Measurements from ENCODE around the gene WDR82. TPM values are rescaled to one million over a fixed set of nuclear protein-coding genes. Genes with fewer than 3 reads are reported as not detected.
"Not testable (repeated sequence)": the region's sequence is repeated elsewhere in the genome, so short reads cannot be mapped to it uniquely, and the experiment has no call there.

The WDR82 gene
- total RNA-seq, 1 donor from 2014 or later: 62.3 TPM

DNA sequence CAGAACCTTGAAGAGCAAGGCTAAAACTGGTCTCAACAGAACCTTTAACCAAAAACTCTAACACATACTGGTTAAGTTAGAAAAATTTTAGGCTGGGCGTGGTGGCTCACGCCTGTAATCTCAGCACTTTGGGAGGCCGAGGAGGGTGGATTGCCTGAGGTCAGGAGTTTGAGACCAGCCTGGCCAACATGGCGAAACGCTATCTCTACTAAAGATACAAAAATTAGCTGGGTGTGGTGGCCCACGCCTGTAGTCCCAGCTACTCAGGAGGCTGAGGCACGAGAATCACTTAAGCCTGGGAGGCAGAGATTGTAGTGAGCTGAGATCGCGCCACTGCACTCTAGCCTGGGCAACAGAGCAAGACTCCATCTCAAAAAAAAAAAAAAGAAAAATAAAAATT, 6.3 kb downstream of the WDR82 start:
- intact Hi-C loops (cut with DNase I); DNase-seq (ENCODE audit: missing footprints); ATAC-seq: not testable (repeated sequence)

DNA sequence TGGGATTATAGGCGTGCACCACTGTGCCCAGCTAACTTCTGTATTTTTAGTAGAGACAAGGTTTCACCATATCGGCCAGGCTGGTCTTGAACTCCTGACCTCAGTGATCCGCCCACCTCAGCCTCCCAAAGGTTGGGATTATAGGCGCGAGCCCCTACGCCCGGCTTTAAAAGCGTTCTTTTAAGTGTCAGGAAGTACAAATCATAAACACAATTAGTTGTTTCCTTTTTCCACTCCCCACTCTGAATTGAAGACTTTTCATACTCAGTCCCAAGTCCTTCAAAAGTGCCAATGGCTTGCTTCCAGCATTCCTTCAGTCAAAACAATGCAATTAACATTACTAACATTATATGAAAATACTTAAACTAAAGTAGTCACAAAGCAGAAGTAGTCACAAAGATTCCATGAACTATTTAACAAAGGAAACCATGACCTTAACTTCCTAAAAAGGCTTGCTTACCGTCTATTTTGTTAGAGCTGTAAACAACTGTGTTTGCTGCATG, 8.1 kb downstream of the WDR82 start:
- DNase-seq (ENCODE audit: missing footprints) (no peak), ATAC-seq (peak; percentile 18)
- intact Hi-C loops (cut with DNase I): no loop called here

DNA sequence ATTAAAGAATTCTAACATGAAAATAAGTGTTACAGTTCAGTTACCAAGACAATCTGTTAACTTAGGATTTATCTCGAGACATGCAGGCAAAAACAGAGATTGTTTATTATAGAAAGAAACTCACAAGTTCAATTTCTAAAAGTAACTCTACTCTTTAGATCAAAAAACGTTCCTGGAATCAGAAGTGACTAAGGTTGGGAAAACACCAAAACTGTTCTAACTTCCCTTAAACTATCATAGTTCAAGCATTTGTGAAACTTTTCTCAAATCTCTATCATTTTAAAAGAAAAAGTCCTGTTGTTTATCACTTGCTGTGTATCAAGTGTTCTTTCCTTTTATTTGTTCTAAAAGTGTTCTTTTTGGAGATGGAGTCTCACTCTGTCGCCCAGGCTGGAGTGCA, 8.7 kb downstream of the WDR82 start:
- DNase-seq (ENCODE audit: missing footprints): no peak
- ATAC-seq: no peak
- intact Hi-C loops (cut with DNase I): no loop called here

GRCh38 chr3:52268036-52268435, 10.4 kb downstream of the WDR82 start:
- intact Hi-C loops (cut with DNase I): no loop called here
- DNase-seq (ENCODE audit: missing footprints) (no peak), ATAC-seq (no peak)

GRCh38 chr3:52265387-52265786, 13.1 kb downstream of the WDR82 start:
- no peak for ATAC-seq
- intact Hi-C loops (cut with DNase I): no loop called here
- no peak for DNase-seq (ENCODE audit: missing footprints)

DNA sequence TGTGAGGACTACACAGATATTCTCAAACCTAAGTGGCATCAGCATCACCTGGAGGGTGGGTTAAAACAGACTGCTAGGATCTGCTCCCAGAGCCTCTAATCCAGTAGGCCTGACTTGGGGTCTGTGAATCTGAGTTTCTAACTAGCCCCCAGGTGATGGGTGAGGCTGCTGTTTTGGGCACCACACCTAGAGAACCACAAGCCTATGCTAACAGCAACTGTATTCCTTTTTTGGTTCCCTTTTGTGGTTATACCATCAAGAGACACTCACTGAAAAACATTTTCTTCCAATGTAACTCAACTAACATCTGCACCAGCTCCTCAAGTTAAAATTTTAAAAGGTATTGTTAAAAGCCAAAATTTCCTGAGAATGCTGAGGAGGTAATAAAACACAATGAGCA, 16.0 kb downstream of the WDR82 start:
- DNase-seq (ENCODE audit: missing footprints): no peak
- intact Hi-C loops (cut with DNase I): no loop called here
- no peak for ATAC-seq

GRCh38 chr3:52259448-52259847, 19.0 kb downstream of the WDR82 start:
- intact Hi-C loops (cut with DNase I): no loop called here
- ATAC-seq: no peak
- no peak for DNase-seq (ENCODE audit: missing footprints)

- intact Hi-C loops (cut with DNase I): no loop called here
- DNase-seq (ENCODE audit: missing footprints) (no peak), ATAC-seq (no peak)
These were observed 19.4 kb downstream of the WDR82 start for GRCh38 chr3:52259035-52259434.

DNA sequence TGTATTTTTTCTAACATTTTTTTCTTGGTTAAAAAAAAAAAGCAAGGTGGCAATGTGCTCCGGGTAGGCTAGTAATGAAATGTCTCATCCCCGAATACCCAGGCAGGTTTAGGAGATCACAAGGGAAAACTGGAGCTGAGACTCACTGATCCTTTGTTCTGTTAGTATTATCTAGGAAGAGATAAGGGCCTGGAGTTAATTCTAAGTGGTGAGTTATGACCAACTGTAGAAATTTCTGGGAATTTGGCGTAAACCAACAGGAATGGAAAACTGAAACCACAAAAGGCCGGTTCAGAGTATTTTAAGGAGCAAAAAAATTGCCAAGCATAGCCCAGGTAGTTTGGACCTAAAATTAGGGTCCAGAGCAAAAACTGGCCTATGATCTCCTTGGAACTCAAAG, 20.5 kb downstream of the WDR82 start:
- intact Hi-C loops (cut with DNase I): no loop called here
- ATAC-seq: no peak
- DNase-seq (ENCODE audit: missing footprints): no peak

DNA sequence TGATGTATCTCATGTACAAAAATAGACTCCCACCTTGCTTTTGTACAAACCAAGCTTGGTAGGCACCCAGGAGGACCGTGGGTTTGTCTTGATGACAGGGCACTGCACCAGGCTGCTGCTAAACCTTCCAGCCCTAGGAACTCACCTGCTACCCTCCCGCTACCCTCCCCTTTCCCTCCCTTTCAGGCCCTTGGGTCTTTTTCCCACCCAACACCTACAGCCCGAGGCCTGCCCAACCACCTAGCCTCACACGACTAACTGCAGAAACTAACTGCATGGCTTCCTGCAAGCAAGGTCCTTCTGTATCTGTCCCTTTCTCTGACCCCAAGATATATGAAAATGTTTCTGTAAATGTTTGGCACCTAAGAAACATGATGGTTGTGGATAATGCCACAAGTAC, 21.8 kb downstream of the WDR82 start:
- ATAC-seq (no peak), DNase-seq (ENCODE audit: missing footprints) (no peak)
- intact Hi-C loops (cut with DNase I): no loop called here

DNA sequence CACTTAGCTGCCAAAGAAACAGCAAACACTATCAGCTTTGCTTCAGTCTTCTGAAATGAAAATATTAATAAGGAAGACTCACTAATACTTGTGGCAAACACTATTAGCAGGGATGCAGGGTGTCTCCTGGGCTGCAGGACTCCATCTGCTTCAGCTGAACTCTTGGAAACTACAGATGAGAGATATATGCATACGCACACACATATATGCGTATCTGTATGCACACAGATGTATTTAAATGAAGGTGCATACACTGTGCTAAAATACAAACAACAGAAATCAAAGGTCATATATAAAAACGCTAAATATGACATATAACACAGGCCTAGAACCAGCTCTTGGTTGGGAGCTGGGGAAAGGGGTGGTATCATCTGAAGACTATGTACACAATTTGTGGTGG, 22.3 kb downstream of the WDR82 start:
- intact Hi-C loops (cut with DNase I): no loop called here
- no peak for ATAC-seq
- no peak for DNase-seq (ENCODE audit: missing footprints)

- DNase-seq (ENCODE audit: missing footprints): no peak
- intact Hi-C loops (cut with DNase I): no loop called here
- no peak for ATAC-seq
These were observed 23.8 kb downstream of the WDR82 start for GRCh38 chr3:52254608-52255007.

DNA sequence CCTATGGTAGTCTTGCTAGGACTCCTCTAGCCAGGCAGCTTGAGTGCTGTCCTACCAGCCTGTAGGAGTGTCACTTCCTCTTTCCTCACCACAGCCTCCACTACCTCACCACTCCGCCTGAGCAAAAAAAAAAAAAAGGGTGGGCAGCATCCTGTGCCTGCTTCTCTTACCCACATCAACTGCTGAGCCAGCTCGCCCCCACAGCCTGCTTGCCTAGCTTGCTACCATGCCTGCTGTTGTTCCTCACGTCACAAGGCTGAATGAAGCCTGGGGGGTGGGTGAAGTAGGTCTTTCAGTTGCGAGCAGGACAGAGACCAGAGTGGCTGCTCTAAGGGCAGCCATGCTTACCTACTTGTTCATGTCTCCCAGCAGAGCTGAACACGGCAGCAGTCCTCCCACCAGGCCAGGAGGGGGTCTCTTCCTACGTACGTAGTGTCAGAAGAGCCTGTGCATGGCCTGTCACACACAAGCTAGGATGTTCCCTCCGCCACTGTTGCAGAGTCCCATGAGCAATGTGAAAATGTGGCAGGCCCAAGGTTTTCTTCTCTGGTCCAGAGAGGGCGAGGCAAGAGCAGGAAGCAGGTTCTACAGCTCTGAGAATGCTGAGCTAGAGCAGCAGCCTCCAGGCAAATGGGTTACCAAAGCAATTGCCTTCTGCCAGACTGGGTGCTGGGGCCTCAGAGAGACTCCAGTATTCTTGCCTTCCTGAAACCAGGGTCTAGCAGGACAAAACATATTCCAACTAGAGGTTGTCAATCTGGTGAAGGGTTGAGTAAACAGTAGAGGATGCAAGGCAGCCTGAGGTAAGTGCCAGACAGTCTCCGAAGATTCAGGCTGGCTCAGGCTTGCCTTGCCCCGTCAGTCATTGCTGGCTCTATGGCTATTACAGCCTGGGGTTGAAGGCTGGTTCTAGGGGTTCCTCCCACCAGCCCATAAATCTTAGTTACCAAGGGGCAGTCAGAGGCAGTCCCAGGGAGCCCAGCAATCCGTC, 24.8 kb downstream of the WDR82 start:
- intact Hi-C loops (cut with DNase I): no loop called here
- ATAC-seq (peak; percentile 72), DNase-seq (ENCODE audit: missing footprints) (no peak)

- DNase-seq (ENCODE audit: missing footprints): no peak
- intact Hi-C loops (cut with DNase I): no loop called here
- ATAC-seq: no peak
These were observed 28.3 kb downstream of the WDR82 start for GRCh38 chr3:52250122-52250521.

GRCh38 chr3:52249683-52250082, 28.8 kb downstream of the WDR82 start:
- ATAC-seq: no peak
- DNase-seq (ENCODE audit: missing footprints): no peak
- intact Hi-C loops (cut with DNase I): no loop called here

DNA sequence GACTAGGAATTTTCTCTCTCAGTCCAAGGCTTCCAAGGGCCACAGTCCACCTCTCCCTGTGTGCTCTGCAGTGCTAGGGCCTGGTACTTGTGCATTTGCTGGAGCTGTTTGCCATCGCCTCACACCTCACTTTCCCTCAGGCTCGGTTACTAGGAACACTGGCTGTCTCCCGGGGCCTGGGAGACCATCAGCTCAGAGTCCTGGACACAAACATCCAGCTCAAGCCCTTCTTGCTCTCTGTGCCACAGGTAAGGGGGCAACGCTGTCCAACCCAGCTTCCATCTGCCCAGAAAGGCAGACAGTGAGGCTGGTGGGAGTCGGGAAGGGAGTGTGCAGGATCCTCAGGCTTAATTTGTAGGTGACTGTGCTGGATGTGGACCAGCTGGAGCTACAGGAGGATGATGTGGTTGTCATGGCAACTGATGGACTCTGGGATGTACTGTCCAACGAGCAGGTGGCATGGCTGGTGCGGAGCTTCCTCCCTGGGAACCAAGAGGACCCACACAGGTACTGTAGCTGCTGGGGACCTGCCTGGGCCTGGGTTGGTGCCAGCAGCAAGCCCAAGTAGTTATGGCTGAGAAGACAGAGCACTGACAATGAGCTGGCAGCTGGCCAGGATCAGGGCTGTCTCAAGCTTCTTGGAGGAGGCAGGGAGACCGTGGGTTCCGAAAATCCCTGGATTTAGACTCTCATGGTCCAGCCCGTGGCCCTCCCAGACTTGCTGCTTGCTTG, 29.5 kb downstream of the WDR82 start:
- intact Hi-C loops (cut with DNase I): no loop called here

DNA sequence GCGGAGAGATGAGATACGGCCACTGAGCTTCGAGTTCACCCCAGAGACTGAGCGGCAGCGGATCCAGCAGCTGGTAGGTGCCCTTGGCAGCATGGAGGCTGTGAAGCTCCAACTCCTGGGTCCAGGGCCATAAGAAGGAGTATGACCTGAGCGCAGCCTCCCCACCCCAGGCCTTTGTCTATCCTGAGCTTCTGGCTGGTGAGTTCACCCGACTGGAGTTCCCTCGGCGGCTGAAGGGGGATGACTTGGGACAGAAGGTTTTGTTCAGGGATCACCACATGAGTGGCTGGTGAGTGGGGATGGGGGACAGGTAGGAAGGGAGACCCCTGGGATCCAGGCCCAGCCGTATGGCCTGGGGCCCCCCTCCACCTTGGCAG, 30.3 kb downstream of the WDR82 start:
- intact Hi-C loops (cut with DNase I): no loop called here

More for the DNA sequence above, 29.5 kb downstream of the WDR82 start:
- ATAC-seq (no peak), DNase-seq (ENCODE audit: missing footprints) (no peak)

GRCh38 chr3:52247409-52248164, 30.9 kb downstream of the WDR82 start:
- ATAC-seq (no peak), DNase-seq (ENCODE audit: missing footprints) (no peak)
- intact Hi-C loops (cut with DNase I): no loop called here

More for the DNA sequence above, 30.3 kb downstream of the WDR82 start:
- DNase-seq (ENCODE audit: missing footprints): no peak
- ATAC-seq: no peak

GRCh38 chr3:52246728-52247408, 31.6 kb downstream of the WDR82 start:
- peak; percentile 83 for DNase-seq (ENCODE audit: missing footprints)
- intact Hi-C loops (cut with DNase I): no loop called here
- ATAC-seq: peak; percentile 21

Measured in Right ventricle myocardium inferior (tissue), 1 donor.